D341Med (cell line): ENCODE measurements around the gene SNORC.

Experiments
- DNase-seq: peaks from one replicate; pipeline ENCODE4 v3.0.0; 2012; ENCODE audit warnings: low spot score

Gene SNORC

DNA sequence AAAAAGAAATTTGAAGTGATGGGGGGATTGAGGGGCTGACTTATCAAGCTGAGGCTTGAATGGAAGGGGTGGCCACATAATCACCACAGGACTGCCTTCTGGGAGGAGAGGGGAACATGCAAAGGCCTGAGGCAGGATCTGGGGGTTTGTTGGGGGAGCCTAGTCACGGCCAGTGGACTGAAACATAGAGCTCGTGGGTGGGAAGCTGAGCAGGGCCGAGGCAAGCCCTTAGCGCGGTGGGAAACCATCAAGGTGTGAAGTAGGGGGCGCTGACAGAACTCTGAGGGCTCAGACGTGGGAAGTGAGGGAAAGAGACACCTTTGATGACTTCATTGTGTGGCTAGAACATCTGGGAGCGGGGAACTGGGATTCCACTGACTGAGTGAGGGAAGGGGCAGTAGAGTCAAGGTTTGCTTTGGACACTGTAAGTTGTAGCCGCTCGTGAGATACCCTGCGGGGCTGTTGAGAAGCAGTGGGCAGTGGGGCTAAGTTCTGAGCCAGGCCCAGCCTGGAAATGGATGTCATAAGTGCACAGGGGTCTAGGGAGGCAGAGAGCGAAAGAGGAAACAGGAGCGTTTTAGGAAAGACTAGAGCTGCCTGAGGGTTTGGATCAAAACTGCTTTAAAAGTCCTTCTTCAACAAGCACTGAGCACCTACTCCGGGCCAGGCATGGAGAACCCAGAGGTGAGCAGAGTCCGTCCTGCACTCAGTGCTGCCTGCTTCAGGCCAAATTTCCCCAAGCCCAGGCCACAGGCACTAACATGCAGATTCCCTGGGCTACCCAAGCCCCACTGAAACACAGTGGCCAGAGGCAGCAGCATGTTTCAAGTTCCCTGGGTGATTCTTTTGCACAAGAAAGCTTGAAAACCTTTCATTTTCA lies 686 bp upstream of the SNORC start:
- DNase-seq: no peak

DNA sequence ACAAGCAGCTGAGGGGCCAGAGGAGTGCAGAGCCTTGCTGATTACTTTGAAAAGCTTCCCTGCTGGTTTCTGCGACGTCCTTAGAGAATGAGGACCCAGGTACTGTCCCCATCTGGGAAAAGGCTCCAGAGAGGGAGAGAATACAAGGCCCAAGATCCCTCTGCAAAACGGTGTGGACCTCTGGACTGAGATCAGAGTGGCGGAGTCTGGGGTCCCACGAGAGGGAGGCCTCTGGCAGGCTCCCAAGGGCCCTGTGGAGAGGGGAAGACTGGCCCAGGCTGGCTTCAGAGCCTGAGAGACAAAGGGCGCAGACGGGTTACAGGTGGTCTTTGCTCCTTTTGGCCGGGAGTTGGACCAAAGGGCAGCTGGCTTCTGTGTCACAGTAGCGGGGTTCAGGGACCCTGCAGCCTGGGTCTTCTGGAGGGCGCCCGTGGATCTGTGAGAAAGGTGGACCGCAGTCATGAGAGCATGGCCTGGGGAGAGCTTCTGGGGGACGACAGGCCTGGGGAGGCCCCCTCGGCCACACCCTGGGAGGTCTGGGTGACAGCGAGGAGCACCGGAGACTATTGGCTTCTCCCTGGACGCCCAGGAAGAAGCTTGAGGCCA lies 805 bp downstream of the SNORC start:
- no peak for DNase-seq

DNA sequence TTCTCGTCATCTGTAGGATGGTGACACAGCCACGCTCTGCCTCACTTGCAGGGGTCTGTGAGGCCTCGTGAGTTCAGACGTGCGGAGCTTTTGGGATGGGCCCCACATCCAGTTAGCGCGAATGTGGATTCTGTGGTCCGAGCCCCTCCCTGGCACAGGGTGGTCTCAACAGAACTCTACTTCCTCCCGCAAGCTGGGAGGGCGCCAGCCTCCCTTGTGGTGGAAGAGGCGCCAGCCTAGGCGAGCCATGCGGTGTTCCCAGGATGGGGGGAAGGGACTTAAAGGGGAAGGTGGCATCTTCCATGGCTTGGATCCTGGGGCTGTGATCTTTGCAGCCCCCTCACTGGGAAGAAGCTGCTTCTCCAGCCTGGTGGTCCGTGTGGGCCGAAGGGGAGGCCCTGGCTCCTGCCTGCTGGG lies 1.4 kb downstream of the SNORC start:
- DNase-seq: no peak

DNA sequence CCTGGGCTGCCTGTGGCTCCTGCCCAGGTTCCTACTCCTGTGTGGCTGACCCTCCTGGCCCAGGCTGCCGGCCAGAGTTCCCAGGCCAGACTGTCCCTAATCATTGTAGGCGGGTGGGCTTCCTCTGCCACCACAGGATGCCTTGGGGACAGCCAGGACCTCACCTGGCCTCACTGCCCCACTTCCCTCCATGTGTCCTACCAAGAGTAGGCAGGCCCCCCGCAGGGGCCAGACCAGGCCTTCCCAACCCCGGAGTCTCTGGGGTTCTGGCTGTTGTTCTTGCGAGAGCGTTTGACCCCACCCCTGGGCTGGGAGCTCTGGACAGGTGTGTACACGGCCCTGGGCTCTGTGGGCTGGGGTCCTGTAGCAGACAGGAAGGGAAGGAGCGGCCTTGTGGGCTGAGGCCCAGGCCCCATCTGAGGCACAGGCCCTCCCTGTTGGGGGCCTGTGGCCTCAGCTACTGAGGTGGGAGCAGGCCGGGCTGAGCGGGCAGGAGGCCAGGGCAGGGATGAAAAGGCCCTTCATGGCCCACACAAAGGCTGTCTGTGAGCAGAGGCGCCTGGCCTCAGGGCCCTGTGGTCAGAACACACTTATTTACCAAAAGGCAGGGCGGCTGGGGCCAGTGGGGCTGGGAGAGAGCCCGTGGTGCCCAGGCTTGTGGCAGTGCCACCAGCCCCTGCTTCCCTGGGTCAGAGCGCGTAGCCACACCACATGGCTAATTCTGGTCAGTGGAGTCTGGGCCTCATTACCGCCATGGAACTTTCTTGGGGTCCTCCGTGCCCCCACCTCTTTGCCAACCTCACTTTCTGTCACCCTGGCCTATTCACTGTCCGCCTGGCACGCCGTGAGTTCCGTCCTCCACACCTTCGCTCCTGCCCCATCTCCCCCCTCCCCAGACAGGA lies 2.0 kb downstream of the SNORC start:
- peak; percentile 14 for DNase-seq

DNA sequence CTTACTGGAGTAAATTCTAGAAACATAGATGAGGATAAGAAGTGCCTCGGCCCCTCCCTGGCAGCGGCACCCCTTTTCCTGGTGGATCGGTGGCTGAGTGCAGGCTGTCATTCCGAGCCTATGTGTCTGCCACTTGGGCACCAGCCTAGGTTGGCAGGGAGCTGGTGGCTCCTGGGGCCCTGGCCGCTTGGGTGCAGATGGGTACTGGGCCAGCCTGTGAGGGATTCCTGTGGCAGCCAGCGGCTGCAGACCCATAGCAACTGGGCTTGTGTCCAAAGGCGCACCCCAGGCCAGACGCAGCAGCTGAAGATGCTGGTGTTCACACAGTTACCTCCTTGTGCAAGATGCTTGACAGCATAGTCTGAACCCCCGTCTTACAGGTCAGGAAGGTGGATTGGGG lies 2.8 kb downstream of the SNORC start:
- DNase-seq: peak; percentile 10

DNA sequence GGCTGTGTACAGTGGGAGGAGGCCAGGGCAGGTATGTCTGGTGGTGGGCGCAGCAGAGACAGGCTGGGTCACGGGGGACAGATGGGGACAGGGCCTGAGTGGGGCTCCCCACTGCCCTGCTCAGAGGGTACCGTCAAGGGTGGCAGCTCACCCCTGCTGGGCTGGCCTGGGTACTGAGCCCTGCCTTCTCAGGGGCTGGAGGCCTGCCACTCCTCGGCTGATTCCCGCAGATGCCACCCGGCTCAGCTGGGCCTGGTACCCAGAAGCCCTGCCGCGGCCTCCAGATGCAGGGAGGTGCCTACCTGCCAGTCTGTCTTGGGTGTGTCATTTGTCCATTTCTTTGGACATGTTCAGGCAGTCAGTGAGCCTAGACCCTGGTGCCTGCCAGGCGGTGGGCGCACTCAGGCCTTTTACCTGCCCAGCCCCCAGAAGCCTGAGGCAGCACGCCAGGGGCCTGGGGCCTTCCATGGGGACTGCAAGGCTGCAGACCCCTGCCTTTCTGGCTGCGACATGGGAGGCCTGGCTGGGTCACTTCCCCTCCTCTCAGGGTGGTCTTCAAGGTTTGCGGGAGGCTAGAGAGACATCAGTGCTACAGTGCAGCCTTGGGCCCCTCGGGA lies 3.3 kb downstream of the SNORC start:
- DNase-seq: no peak

DNA sequence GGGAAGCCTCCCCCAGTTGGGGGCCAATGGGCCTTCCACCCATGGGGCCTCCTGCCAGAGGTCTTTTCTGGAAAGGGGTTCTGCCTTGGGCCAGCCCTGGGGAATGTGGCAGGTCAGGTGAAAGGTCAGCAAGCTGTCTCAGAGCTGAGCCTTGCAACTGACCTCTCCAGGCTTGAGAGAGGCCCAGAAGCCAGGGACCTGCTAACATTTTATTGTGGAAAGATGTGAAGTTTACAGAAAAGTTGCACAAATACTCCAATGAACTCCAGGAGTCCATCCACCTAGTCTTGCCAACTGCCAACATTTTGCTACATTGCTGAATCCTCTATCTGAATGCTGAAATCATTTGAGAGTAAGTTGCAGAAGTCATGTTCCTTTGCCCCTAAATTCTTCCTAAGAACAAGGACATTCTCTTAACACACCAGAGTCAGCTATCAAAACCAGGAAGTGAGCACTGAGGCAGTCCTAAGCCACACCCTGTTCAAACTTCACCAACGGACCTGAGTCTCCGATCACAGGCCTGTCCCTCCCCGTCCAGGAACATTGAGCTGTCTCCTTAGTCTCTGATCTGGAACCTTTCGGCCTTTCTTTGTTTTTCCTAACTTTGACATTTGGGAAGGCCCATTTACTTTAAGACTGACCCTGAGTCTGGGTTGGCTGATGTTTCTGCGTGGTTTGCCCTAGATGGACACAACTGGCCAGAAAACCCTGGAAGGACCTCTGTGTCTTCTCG lies 4.0 kb downstream of the SNORC start:
- no peak for DNase-seq

DNA sequence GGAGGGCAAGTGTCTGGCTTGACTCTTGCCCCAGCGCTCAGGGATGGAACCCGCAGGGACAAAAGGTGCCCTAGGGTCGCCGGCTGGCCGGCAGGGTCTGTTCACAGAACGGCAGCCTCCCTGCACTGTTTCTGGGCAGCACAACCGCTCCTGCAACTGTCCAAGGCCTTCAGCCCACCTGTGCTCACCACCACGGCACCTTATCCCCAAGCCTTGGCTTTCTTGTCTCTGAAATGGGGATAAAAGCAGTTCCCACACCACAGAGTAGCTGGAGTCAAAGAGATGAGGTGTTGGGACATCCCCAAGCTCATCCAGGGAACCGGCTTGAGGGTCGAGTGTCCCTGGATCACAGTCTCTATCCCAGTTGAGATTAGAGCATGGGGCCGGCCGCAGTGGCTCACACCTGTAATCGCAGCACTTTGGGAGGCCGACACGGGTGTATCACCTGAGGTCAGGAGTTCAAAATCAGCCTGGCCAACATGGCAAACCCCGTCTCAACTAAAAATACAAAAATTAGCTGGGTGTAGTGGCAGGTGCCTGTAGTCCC lies 4.7 kb downstream of the SNORC start:
- DNase-seq: no peak

DNA sequence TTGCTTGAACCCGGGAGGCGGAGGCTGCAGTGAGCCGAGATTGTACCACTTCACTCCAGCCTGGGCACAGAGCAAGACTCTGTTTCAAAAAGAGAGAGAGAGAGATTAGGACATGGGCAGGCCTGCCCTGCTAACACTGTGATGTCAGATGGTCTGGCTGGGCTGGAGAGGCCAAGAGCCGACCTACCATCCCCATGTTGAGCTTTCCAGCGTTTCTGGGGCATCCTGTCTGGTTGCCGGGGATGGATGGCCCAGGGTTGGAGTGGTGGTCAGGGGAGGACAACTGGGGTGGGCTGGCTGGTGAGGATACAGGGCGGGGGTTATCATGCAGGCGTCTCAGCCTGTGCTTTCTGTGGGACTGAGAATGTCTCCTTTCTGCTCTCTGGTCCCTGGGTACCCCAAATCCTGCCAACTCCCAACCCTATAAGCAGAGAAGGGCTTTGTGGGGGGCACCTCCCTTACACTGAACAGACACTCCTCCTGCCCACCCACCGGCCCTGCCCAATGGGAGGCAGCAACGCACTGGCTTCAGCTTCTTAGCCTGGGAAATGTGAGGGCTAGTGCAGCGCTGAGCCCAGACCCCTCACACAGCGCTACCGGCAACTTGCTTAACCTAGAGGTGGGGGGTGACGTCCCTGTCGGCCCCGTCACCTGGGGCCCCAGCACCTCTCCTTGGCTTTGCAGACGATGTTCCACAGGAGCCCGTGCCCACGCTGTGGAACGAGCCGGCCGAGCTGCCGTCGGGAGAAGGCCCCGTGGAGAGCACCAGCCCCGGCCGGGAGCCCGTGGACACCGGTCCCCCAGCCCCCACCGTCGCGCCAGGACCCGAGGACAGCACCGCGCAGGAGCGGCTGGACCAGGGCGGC lies 5.4 kb downstream of the SNORC start:
- DNase-seq: peak; percentile 65

DNA sequence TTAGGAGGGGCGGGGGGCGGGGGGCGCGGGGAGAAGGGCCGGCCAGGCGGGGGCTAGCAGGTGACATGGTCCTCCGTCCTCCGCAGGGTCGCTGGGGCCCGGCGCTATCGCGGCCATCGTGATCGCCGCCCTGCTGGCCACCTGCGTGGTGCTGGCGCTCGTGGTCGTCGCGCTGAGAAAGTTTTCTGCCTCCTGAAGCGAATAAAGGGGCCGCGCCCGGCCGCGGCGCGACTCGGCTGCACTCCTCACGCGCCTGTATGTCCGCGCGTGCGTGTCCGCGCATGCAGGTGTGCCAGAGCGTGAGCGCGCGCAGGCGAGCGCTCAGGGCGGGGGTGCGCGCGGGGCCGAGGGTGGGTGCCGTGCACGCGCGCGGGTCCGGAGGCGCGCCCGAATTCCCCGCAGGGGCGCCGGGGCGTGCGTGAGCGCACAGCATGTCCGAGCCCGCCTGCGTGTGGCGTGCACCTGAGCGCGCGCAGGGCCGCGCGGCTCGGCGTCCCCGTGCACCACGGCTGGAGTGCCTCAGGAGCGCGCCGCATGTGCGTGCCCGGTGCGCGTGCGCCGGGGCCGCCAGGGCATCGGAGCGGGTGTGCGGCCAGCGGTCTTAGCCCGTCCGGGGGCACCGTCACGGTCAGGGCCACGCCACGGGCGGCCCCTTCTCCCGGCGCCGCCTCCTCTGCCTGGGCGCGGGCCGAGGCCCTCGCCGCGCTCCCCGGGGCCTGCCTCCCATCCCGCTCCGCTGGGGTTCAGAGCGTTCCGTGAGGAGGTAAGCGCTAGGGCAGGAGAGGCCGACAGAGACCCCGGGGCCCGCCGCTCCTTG lies 6.3 kb downstream of the SNORC start:
- peak; percentile 86 for DNase-seq

DNA sequence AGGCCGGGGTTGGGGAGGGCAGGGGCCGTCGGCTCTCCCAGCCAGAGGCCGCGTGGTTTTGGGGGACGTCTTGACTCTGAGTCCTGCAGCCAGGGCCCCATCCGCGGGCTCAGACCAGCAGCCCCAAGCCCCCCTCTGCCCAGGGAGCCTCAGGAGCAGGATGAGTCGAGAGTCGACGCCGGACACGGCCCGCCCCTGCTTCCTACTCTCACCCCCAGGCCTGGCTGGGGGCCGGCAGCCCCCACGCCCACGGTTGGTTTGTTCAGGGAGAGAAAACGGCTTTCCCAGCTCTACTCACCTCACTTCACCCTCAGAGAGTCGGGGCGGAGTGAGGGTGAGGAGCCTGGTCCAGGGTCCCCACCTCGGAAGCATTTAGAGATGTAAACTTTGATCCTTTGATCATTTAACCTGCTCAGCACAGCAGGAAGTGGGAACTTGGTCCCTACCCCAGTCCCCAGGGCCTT lies 6.9 kb downstream of the SNORC start:
- no peak for DNase-seq

DNA sequence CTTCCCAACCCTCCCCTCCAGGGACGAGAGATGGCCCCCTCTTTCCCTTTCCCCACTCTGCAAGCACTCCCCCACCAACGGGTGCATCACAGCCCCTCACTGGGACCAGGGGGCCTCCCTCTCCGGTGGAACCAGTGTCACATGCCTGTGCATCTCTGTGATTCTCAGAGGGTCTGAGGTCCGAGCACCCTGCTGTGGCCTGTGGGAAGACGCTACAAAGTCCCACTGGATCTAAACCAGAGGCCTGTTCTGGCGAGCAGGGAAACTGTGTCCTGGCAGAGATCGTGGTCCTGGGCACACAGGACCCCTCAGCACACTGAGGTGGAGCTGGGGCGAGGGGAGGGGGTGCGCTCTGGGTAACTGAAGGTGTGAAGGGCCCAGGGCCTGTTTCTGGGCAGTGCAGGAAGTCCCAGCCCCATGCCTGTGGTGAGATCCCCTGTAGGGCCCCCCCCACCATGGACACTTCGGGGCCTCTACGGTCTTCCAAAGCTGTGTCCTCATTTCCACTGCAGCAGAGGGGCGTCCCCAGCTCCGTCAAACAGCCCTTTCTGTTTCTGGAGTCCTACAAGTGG lies 8.0 kb downstream of the SNORC start:
- no peak for DNase-seq

DNA sequence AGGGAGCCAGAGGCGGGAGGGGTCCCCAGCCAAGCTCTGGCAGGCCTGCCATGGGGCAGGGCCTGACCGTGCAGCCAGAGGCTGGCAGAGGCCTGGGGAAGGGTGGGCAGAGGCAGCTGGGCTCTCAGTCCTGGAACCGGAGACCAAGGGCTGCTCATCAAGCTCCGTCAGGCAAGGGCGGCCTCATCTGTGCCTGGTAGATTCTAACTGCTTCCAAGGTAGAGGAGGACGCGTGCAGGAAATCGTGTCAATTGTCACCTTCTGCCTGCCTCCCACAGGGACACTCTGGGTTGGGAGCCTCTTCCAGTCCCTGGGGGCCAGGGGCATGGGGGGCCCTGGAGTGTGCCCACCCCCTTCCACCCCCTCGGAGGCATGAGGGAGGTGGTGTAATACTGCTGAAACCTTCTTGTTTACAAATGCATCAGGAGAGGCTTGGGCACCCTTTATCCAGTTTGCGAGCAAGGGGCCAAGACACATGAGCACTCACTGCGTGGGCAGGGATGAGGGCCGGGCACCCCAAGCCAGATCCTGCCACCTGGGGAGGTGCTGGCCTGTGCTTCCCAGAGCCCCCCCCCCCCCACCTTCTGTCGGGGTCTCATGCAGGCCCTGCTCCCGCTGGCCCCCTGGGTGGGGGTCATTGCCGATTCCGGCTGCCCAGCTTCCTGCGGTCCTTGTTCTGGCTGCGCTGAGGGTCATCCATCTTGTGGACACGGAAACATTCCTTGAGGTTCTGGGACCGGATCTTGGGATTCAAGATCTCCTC lies 9.0 kb downstream of the SNORC start:
- DNase-seq: no peak

DNA sequence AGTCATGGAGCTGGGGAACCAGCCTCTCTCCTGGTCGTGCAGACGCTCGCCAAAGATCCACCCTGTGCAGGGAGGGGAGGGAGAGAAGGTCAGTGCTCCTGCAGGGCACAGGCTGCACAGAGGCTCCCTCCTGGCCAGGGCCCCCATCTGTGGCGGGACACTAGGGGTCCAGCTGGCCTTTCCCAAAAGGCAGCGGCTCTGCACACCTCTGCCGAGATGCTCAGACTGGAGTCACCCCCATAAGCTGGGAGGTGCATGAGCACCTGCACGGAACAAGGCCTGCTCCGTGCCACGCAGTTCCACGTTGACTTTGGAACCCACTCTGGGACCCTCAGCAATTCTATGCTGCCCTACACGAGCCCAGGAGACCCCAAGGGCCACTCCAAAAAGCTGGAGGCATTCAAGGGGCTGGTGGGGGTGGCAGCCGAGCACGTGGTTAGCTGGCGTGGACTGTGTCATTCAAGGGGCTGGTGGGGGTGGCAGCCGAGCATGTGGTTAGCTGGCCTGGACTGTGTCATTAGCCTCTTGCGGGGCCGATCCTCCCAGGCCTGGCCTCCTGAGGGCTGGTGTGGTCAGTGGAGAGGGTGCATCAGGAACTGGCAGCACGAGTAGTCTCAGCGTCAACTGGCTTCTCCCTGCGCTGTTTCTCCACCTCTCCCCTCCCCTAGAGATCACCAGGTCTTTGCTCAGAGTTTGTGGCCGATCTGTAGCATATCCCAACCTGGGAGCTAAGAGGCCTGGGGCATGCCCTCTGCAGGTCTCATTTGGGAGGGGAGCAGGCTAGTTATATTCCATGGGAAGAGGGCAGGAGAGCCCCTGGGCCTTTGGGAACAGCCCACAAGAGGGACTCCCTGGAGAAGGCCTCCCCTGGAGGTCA lies 9.8 kb downstream of the SNORC start:
- DNase-seq: no peak

DNA sequence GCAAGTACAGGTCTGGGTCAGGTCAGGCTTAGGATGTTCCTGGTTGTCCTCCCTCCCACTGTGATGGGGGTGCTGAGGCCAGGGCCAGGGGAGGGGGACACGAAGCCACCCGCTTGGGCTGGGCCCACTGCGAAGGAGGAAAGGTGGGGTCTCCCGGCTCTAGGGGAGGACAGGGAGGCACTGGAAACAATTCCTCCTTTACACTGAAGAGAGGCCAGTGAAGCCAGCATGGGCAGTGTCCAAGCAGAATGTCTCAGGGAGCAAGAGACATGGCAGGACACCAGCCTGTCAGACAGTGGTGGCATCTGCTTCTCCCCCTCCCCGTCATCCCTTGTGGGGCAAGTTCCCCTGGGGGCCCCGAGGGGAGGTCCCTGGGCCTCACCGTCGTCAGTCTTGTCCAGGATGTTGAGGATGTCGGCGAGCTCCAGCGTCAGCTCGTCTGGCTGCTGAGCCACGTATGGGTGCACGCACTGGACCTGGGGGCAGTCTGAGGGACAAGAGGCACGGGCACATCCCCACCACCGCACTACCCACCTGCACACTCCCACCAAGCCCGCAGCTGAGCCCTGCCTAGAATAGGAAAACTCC lies 10.8 kb downstream of the SNORC start:
- DNase-seq: no peak

DNA sequence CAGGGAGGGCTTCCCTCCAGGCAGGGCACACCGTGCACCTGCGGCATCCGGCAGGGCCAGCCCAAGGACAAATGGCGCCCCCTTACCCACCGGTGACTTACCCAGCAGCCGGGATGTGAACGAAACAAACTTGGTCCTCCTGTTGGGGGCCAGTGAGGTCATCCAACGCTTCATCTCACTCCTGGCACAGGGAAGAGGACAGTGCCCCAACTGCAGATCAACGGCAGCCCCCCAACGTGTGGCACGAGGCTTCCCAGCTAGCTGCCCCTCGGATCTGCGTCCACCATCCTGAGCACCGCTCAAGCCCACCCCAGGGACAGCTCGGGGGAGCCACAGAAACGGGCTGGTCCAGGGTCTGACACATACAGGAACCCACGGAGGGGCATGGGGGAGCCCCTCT lies 12.0 kb downstream of the SNORC start:
- no peak for DNase-seq
